Hematopoietic multipotent progenitor cell treated with erythropoietin and hydrocortisone succinate and interleukin-3 and kit ligand, for 17 days (in vitro differentiated cells): ENCODE data around the gene RNF220.

Source experiments
- DNase-seq: peaks from one replicate; pipeline ENCODE4 v3.0.0-alpha.2; 2015; ENCODE audit warnings: low spot score

RNF220 gene

DNA sequence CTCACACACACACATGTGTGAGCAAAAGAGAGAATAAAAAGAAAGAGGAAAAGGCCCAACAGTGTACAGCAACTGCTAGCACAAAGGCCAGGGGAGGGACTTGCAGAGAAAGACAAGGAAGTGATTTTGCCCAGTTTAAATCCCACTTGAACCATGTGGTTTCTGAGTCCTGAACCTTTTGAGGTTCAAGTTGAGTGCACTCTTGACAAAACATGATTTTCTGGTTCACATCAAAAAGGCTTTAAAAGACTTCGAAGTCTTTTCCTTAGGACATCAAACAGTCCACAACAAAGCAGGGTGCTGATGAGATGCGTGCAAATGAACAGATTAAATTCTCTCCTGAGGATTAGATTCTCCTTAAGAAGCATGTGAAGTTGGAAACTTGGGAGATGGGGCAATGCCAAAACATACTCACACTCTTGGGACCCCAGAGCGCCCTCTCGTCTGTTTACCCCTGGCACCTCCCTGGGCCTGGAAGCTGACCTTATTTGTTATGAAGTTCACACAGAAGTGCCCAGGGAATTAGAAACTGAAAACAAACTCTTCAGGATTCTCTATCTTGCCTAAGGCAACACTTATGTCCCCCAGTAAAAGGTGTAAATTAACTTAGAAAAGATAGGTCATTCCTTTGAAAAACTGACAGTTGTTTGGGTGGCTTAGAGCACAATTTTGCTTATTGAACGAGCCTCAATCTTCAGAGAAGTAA lies 31.5 kb downstream of the RNF220 start:
- no peak for DNase-seq

- no peak for DNase-seq
Observed at GRCh38 chr1:44437107-44437716, 32.2 kb downstream of the RNF220 start.

DNA sequence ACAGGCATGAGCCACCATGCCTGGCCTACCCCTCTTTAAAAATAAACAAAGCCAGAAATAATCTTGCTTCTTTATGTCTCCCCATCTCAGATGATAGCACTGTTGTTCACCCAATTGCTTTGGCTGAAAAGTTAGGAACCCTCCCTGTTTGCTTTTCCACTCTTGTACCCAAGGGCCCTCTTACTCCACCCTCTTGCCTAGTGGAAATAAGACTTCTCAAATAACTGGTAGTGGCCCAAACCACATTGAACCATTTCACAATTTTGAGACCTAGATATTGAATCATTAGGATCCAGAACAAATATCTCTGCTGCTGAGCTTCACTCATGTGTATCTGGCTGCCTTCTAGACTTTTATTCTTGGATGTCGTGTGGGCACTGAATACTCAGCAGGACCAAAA lies 37.7 kb downstream of the RNF220 start:
- no peak for DNase-seq

GRCh38 chr1:44447051-44447810 lies 42.2 kb downstream of the RNF220 start:
- no peak for DNase-seq

- no peak for DNase-seq
Observed at GRCh38 chr1:44453798-44454349, 48.8 kb downstream of the RNF220 start.

- DNase-seq = no peak
Observed at GRCh38 chr1:44454704-44455103, 49.6 kb downstream of the RNF220 start.

DNA sequence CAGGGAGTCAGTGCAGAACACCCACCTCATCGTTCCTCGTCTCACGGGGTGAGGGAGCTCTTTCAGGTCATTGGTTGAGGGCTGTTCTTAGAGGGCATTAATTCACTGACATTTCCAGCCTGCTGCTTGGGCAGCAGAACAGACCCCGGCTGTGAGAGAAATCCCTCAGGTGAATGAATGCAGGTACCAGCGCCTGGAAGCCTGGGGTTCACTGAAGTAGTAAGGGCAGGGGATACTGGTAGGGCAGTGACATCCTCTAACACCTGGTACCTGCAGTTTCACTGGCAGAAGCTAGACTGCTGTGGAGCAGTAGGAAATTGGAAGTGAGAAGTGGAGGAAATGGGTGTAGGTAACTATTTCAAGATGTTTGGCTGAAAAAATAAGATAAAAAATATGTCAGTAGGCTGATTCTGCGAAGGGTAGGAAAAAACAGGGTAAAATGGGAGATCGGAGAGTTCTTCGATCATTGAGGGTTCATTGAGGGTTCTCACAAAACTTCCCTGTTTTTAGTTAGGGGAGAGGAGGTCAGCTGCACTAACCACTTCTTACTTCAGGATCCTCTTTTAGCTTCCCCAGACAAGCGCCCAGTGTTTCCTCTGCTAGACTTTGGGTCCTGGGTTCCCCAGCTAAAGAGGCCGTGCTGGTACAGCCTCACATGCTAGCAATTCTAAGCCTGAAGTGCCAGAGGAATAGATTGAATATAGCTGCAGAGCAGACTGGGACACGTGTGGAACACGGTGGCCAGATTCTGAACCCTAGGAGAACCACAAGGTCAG lies 55.2 kb downstream of the RNF220 start:
- no peak for DNase-seq

- no peak for DNase-seq
Observed at GRCh38 chr1:44464361-44464760, 59.3 kb downstream of the RNF220 start.

- no peak for DNase-seq
Observed at GRCh38 chr1:44467566-44467965, 62.5 kb downstream of the RNF220 start.

DNA sequence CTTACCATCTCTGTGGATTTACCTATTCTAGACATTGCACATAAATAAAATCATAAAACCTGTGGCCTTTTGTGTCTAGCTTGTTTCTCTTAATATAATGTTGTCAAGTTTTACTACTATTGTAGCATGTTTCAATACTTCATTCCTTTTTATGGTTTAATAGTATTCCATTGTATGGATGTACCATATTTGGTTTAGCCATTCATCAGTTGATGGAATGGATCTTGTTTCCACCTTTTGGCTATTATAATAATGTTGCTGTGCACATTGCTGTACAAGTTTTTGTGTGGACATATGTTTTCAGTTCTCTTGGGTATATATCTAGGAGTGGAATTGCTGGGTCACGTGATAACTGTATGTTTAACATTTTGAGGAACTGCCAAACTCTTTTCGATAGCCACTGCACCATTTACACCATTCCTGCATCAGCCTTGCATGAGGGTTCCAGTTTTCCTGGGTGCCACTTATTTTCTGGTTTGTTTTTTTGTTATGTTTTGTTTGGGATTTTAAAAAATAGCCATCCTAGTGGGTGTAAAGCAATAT lies 66.9 kb downstream of the RNF220 start:
- no peak for DNase-seq

GRCh38 chr1:44472620-44473525 lies 67.8 kb downstream of the RNF220 start:
- DNase-seq = no peak

- DNase-seq = no peak
Observed at GRCh38 chr1:44476891-44477290, 71.8 kb downstream of the RNF220 start.

DNA sequence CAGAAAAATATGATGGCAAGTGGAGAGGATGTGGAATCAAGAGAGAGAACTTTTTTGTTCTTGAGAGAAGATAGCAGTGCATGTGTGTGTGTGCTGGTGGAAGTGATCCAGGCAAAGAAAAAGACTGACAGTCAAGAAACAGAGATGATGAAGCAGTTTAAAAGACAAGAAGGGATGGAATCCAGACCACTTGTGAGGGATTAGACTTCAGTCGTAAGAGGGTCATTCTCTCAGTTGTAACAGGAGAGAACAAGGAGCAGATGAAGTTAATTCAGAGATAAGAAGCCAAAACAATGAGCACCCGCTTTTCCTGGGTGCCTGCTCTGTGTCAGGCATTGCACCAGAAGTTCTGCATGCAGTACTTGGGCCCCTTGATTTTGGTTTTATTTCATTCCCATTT lies 76.6 kb downstream of the RNF220 start:
- DNase-seq = no peak

DNA sequence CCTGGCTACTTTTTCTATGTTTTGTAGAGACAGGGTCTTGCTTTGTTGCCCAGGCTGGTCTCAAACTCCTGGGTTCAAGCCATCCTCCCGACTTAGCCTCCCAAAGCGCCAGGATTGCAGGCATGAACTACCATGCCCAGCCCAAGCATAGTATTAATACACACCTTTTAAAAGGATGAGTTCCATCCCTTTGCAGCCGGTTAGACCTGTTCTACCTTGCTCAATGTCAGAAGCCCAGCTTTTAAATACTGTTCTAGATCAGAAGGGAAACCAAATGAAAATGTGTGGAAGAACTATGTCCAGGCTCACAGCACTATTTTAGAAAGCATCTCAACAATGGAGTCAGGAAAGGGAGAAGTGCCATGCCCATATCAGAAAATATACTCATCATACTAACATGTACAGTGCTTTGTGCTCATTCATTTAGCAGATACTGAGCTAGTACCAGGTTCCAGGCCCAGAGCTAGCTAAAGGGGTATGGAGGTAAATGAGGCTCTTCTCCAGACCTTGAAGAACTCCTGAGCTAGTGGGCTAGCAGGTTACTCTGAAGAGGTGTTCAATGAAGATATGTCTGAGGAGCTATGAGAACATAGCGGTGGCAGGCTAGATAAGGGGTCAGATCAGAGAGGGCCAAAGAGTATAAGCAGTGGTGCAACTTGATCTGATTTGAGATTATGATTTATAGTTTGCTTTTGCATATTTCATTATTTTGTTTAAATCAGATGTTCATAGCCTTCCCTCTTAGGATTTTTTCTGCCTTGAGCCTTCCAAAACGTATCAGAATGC lies 78.2 kb downstream of the RNF220 start:
- DNase-seq = no peak

DNA sequence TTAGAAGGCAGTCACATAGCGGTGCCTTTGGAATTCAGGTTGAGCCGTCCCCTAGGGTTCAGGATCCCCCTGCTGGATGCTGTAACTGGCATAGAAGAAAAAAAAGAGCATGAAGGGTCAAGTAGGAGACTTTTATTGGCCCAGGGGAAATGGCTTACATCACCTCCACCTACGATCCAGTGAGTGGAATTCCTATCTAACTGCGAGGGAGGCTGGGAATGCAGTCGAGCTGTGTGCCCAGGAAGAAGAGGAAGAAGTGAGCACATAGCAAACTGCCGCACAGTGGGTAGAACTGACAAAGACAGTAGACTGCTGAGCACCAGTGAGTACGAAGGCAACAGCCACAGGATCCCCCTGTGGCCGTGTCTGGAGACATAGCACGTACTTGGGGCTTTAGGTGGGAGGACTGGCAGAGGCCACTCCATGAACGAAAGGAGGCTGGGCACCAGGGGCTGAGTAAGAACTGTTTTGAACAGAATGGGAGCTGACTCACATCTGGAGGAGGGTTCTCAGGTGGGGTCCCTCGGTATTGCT lies 79.2 kb downstream of the RNF220 start:
- no peak for DNase-seq

DNA sequence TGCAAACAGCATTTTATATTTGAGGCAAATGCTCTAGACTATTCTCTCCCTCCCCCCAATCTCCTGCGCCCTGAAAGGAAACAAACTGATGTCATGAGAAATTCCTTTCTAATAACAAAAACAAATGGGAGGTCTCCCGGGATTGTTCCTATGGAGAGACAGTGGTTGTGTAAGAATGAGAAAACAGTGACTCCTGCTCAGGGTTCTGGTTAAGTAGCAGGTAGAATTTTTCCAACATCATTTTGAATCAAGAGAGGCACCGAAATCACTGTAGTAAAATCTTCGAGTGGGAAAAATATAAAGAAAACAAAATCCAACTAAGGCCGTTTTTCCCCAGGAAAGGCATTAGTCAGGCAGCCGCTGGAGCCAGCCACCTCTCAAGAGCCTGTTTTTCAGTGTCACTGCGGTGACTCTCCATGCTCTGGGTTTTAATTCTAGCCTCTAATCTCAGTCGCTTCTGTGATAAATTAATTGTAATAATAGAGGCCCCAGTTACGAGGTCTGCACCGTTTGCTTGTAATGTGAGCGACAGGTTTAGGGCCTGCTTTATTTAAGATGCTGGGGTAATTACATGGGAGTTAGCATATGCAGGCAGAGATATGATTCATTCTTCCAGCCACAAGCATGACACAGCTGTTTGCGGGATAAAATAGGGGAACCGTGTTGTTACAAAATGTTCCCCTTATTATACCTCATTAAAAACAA lies 80.3 kb downstream of the RNF220 start:
- DNase-seq = peak; percentile 49

GRCh38 chr1:44485934-44486460 lies 80.9 kb downstream of the RNF220 start:
- no peak for DNase-seq

DNA sequence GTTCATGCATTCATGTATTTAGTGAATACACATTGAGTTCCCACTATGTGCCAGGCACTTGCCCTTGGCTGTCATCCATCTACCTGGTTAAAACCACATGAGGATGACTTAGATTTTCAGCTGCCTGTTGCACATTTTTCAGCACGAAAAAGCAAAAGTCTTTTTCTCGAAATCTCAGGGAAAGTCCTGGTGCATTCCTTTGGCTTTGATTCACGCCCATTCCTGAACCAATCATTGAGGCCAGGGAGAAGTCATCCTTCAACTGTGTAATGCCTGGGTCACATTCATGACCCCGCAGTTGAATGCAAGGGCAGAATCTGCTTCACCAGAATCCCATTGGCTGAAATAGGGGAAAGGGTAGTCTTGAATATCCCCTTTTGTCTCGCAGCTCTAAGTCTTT lies 84.4 kb downstream of the RNF220 start:
- no peak for DNase-seq
